GM19238 (cell line): ENCODE data around the gene CCDC61.

Experiments used
- DNase-seq: peaks from one replicate; pipeline ENCODE4 v3.0.0; 2011; ENCODE audit warnings: low spot score; ENCODE audit not compliant: insufficient read length

Gene CCDC61

DNA sequence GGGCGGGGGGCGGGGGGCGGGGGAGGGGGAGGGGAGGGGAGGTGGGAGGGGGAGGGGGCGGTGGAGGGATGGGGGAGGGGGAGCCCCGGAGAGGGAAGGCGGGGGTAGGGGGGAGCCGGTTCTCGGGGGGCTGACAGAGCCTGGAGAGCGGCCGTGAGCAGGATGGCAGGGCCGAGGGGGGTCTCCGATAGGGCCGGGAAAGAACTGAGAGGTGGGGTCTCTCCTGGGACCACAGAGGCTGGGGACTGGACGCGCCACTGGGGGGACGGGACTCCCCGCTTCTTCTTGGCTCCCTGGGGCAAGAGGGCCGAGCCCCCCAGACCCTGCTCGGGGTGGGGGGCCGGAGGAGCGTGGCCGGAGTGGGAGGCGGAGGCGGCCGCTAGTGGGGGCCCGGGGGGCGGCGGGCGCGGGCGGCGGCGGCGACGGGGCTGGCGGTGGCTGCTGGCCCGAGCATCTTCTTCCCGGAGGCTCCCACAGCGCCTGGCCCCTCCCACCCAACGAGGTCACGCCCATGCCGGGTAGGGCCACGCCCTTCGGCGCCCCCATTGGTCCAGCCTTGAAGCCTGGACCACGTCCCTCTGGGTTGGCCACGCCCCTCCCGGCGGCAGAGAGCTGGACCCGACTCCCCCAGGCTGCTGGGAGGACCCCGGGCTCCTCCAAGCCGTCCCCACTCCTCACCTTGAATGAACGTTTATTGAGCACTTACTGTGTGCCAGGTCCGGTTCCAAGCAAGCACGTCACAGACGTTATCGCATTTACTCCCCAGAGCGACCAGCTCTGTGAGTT lies 21.5 kb upstream of the CCDC61 start, which contains the start of gene NOVA2:
TSS of gene NOVA2 (minus strand) at position 313 of the 786 bp plus-strand sequence. CDS start 514 bp downstream, outside the sequence.
- peak; percentile 60 for DNase-seq

- DNase-seq: no peak
Measured at GRCh38 chr19:45975306-45976070, 19.8 kb upstream of the CCDC61 start.

DNA sequence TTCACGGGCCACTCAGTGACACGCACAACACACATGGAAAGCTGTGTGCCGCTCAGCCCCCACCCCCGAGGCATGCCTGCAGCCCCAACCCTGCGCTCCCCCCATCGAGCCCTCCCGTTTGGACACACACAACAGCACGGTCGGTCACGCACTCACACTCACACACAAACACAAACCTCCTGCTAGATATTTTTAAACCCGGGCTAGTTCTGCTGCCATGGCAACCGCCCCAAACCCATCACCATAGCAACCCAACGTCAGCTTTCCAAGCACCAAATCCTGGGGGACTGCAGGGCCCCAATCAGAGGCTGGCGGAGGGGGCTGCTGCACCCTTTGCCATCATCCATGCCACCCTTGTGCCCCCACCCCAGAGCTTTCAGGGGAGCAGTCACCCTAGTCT lies 19.1 kb upstream of the CCDC61 start:
- DNase-seq: no peak

- DNase-seq: no peak
Measured at GRCh38 chr19:45978156-45978555, 17.1 kb upstream of the CCDC61 start.

- no peak for DNase-seq
Measured at GRCh38 chr19:45981350-45981749, 13.9 kb upstream of the CCDC61 start.

DNA sequence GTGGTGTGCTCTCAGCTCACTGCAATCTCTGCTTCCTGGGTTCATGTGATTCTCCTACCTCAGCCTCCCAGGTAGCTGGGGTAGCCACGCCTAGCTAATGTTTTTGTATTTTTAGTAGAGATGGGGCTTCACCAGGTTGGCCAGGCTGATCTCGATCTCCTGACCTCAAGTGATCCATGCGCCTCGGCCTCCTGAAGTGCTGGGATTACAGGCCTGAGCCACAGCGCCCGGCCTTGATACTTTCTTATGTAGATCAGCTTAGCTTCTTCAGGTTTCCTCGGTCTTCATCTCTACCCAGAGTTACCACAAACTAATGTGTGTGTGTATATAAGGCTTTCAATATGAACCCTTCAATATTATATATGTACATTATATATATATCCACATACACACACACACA lies 9.9 kb upstream of the CCDC61 start:
- no peak for DNase-seq

DNA sequence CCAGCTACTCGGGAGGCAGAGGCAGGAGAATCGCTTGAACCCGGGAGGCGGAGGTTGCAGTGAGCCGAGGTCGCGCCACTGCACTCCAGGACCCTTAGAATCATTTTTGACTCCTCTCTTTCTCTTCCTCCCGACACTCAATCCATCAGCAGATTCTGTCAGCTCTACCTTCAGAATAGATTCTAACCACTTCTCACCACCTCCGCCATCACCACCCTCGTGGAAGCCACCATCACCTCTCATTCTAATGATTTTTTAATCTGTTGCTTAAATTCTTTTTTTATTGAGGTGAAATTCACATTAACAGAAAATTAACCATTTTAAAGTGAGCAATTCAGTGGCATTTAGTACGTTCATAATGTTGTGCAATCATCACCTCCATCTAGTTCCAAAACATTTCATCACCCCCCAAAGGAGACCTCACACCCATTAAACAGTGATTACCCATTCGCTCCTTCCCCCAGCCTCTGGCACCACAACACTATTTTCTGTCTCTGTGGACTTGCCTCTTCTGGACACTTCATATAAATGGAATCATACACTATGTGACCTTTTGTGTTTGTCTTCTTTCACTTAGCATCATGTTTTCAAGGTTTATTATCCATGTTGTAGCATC lies 5.0 kb upstream of the CCDC61 start:
- no peak for DNase-seq

DNA sequence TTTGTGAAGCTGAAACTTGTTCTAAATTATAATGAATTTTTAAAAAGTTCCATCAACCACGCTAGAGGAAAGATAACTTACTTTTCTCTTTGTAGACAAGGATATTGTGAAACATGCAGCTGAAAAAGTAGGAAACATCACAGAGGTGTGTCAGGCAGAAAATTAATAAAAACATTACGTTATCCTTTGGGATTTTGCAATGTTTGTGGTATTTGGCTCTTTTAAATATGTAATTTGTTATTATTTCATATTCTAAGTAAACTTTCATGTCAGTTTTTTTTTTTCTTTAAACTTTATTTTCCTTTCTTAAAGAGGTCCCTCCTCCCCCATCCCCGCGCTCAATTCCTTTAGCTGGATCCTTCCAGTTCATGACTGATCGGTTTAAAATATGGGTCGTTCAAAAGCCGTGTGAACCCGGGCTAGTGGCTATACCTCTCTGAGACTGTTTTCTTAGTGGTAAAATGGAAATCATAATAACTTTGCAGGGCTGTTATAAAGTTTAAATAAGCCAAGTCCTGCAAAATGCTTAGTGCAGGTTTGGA lies 740 bp upstream of the CCDC61 start:
- DNase-seq: no peak

DNA sequence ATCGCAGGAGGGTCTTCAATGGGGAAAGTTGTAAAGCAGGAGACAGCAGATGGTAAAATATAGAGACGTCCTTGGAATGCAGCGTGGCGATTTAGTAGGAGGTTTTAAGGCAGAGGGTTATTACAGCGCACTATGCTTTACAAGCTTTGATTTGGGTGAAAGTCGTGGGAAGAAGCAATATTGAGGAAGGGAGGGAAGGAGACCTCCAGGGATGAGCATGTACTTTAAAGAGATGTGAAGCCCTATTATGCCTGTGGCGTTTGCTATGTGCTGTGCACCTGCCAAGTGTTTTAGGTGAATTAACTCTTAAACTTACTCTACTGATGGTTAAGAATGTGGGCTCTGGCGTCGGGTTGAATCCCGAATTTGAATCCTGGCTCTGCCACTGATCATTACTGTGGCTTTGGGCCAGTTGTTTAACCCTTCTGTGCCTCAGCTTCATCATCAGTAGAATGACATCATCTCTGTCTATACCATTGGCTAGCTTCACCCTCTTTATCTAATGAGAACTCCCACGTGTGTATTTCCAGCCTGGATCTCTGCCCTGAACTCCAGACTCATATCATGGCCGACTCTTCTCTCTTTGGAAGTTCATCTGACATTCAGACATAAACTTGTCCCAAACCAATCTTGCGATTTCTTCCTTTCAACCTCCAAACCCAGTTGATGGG lies 583 bp downstream of the CCDC61 start:
- no peak for DNase-seq

DNA sequence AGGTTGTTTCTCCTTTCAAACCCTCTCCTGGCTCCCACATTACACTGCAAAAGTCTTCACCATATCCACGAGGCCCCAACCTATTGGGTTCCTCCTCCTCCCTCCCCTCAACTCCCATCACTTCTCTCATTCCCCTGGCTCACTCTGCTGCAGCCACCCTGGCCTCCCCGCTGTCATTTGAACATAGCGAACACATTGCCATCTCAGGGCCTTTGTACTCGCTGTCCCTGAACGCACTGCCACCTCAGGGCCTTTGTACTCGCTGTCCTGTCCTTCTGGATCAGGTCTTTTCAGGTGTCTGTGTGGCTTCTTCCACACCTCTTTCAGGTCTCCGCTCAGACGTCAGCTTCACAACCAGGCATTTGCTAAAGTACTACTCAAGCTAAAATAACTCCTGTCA lies 1.7 kb downstream of the CCDC61 start:
- DNase-seq: no peak

DNA sequence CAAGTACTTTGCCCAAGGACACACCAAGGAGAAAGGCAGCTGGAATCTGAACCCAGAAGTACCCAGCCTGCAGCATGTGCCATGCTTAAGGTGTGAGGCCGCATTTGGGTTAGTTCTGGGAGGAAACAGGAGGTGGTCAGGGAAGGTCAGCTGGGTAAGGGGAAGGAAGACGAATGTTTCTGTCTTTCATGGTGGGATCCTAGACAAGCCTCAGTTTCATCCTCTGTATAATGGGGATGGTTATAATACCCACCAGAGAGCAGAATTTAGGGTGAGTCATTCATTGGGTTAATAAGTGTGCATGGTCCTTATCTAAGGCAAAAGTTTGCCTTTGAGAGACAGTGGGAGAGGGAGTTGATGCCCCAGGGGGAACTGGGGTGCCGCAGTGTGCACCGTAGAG lies 3.6 kb downstream of the CCDC61 start:
- no peak for DNase-seq

- DNase-seq: no peak
Measured at GRCh38 chr19:45999653-46000121, 4.4 kb downstream of the CCDC61 start.

- peak; percentile 81 for DNase-seq
Measured at GRCh38 chr19:46000491-46001246, 5.4 kb downstream of the CCDC61 start.

DNA sequence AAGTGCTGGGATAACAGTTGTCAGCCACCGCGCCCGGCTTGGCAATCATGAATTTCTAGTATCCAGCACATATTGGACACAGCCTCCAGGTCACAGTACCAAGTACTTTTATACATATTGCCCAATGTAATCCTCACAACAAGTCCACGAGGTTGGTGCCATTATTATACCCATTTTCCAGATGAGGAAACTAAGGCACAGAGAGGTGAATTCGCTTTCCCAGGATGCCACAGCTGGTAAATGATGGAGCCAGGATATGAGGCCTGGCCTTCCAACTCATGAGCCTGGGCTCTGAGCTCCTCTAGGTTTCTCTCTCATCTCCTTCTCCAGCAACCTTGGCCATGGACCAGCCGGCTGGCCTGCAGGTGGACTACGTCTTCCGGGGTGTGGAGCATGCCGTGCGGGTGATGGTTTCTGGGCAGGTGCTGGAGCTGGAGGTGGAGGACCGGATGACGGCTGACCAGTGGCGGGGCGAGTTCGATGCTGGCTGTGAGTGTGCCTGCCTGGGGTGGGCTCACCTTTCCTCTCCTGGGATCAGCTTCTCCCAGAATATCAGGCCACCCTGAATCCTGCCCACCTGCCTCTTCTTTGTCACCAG lies 7.5 kb downstream of the CCDC61 start:
- DNase-seq: no peak

- no peak for DNase-seq
Measured at GRCh38 chr19:46006411-46006810, 11.1 kb downstream of the CCDC61 start.

DNA sequence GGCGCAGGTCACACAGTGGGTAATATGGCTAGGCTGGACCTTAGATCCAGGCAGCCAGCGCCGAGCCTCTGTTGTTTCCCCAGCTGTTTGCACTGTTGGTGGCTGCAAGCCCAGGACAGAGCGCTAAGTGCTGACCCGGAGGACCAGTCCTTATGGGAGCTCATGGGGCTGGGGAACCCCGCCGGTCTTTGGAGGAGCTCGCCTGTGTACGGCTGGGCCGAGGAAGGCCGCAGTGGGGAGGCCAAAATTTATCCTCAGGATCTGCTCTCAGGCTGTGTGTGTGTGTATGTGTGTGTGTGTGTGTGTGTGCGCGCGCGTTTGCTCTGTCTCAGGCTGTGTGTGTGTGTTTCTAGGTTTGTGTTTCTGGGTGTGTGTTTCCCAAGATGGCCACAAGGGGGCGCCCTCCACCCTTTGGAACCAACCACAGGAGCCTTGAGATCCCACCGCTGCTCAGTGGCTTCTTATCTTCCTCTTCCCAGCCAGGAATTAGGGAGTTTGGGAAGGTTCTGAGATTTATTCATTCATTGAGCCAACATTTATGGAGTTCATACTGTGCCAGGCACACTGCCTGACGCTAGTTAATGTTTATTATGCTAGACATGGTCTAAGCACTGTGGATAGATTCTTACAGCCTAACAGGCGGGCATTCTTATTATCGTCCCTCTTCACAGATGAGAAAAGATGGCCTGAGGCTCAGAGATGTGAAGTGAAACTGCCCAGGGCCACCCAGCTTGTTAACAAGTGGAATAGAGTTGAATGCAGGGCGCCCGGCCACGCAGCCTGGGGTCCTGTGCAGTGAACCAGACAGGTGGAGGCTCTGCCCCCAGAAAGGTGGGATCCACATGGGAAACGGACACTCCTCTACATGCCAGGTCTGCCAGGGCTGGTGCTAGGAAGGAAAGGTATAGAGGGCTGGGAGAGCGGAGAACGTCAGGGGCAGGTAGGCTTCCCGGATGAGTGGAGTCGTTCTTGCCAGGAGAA lies 14.6 kb downstream of the CCDC61 start:
- peak; percentile 56 for DNase-seq

- no peak for DNase-seq
Measured at GRCh38 chr19:46014534-46014933, 19.3 kb downstream of the CCDC61 start.

DNA sequence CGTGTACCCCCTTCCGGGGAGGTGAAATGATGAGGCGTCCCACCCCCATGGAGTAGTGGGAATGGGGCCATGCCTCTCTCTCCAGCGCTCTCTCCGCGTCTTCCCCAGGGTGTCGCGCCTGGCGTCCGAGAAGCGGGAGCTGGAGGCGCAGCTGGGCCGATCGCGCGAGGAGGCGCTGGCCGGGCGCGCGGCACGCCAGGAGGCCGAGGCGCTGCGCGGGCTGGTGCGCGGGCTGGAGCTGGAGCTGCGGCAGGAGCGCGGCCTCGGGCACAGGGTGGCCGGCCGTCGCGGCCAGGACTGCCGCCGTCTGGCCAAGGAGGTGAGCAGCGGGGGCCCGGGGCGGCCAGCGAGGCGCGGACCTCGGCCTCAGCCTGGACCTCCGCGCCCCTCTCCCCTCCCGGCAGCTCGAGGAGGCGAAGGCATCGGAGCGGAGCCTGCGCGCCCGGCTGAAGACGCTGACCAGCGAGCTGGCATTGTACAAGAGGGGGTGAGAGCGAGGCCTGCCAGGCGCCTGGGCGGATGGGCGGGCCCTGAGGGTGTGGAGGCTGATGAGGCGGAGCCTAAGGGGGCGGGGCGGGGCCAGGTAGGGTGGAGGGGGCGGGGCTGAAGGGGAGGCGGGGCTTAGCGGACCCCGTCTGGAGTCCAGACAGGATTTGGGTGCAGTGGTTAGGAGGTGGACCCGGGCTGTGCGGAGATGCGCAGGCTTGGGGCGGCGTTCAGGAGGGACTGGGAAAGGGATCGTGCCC lies 19.8 kb downstream of the CCDC61 start:
- peak; percentile 59 for DNase-seq
